ENCODE data around the gene TAF3.

The TAF3 gene

DNA sequence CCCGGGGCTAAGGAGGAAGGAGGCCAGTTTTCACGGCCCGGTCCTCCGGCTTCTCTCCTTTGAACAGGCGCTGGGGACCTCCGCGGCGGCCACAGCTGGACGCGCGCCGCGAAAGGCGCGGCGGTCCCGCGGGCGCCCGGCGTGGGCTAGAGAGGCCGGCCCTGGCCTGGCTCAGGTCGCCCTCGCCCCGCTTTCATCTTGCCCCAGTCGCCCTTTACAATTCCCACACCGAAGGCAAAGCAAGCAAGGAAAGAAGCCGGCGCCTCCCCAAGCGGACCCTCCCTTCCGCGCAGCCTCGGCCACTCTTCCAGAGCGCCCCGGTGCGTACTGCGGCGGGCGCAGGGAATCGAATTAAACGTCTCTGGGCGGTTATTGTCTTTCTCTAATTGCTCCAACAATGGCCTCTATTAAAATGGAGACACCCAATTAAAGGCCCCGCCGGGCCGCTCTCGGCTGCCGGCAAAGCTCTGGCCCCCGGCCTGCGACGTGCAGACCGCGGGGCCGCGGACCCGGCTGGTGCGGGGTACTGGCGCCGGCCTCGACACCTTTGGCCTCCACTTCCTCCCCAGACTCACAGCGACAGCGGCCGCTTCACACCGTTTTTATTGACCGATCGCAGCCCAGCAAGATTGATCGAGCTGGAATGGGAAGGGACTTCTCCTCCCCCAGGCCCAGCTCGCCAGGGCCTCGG, 231.7 kb downstream of the TAF3 start:
- no peak for DNase-seq

DNA sequence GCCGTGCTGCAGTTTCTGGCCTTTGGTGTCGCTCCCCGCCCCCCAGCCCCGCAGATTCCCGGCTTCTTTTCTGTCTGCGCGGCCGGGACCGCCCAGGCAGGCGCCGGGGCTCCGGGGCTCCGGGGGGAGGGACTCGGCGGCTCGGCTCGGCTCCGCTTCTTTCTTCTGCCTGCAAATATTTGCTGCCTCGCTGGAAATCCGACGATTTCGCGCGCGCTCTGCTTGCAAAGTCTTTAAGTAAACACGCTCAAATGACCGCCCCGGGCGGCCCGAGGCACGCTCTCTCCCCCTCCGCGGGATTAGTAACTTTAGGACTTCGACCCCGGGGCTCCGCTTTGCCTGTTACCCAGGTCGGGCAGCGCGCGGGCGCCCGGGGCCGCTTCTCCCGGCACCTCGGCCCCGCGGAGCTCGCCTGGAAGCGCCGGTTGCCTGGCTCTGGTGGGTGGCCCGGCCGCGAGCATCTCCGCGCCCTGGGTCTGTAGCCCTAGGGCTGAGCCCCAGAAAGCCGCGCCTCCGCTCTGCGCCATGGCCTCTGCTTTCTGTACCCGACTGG, 232.3 kb downstream of the TAF3 start:
- DNase-seq = no peak

DNA sequence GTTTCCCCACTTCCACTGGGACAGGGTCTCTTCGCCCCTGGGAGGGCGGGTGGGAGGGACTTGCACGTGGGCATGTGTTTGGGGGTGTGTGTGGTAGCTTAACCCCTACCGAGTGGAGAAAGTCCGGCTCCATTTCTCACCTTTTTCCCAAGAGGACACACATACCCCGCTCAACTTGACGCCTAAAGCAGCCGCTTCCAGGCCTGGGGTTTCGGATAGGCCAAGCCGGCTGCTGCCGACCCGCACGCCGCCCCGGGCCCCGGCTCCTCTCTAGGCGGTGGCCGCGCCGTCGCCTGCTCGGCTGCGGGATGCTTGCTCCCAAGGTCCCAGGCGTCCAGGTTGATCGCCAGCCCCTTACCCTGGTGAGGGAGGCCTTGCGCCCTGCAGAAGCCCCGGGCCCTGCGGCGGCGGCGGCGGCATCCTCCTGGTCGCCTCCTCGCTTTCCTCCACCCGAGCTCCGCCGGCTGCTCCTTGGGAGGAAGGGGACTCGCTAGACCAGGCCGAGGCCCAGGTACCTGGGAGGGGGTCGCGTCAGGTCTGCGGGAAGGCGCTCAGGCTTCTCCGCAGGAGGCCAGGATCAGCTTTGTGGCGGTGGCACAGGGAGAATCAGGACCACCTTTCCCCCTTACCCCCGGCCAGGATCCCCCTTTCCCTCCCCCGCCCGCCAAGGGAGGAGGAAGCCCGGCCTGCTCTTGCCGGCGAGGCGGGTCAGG, 233.0 kb downstream of the TAF3 start:
- no peak for DNase-seq

DNA sequence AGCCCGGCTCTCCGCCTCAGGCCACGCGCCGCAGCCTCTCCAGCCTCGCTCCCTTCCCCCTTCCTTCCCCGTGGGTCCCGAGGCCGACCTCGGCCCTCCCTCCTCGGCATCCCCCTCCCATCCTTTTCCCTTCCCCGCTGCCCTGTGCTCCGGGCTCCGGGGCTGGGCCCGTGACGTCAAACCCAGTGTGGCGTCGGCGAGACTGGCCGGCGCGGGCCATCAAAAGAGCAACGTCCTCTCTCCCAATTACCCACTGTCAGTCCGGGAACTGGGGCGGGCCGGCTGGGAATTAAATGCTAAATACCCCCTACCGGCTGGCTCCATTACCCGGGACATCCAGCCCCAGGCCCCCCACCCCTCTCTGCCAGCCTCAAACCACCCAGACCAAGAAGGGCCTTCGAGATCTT, 233.5 kb downstream of the TAF3 start:
- no peak for DNase-seq

DNA sequence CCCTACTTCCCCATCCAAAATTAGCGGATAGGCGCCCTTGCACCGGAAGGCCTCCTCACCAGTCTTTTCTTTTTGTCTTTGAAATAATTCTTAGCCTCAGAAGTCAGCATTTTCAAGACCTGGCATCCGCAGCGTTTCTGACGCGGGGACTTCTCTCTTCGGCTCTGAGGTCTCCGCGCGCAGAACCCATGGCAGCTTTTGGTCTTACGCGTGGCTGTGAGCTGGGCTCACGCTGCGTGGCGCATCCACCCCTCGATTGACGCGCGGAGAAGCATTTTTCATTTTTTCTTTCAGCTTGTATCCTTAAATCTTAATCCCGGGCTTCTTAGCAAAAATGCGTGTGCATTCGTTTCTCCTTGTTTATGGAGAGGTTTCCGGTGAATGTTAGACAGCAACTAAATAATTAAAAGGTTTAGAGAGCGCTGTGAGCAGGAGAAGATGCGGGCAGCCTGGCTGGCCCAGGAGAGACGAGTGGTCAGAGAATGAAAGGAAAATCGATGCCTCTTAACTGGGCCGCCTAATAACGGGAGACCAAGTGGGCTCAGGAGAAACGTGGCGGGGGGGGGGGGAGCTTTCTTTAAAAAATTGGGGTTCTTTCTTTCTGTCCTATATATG, 234.1 kb downstream of the TAF3 start:
- no peak for DNase-seq

DNA sequence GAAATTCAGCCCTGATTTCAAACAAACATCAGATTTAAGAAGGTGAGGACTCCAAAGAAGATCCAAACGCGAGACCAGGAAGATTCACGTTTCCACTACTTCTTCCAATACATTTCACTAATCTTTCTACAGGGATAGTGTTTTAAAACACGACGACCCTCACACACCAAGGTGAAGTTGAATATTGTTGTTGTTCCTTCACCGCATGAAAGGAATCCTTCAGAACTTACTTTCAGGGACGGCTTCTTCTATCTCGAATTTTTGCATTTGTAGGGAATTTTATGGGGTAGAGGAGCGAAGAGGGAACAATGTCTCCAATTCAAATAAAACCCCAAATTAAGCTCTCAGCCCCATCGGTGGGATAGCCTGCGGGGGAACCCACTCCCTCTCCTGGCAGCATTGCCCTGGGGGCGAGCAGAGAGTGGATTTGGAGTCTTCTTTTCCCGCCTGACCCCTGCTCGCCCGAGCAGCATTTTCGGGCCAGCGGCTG, 234.7 kb downstream of the TAF3 start:
- no peak for DNase-seq

DNA sequence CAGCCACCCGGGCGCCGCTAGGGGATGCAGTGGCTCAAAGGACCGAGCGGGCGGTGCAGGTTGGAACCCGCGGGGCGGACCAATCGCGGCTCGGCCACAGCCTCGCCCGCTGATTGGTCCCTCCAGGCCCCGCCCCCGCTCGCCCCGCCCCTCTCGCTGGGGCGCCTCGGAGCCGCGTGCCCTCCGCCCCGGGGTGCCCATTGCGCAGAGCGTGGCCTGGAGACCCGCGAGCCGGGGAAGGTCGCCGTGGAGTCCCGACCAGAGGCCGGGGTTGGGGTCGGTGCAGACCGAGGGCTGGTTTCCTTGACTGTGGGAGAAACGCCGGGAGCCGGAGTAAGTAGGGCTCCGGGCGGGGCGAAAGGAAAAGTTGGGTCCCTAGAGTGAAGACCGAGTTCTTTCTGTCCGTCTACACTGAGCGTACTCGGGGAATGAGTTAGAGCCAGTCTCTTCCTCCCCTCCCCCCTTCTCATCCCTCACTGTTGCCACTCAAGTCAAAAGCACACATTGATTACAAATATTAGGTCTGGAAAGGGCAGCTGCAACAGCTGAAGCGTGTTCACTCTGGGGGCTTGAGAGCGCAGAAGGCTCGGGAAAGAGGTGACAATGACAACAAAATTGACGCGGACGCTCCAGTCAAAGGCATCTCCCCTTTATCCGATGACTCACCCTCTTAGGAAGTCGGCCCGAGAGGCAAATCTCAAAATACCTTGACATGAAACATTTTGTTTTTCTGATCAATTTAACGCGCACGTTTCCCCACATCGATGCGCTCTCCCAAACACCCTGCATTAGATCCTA, 235.3 kb downstream of the TAF3 start:
- peak; percentile 89 to 94 for DNase-seq

DNA sequence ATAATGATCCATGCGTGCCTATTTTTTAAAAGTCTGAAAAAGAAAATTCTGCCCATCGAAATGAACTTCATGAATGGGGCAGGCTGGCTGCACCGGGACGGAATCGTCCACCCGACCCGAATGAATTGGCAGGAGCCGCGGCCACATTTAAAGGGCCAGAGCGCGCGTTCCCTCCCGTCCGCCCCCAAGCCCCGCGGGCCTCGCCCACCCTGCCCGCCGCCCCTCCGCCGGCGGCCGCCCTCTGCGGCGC, 235.9 kb downstream of the TAF3 start:
- no peak for DNase-seq

DNA sequence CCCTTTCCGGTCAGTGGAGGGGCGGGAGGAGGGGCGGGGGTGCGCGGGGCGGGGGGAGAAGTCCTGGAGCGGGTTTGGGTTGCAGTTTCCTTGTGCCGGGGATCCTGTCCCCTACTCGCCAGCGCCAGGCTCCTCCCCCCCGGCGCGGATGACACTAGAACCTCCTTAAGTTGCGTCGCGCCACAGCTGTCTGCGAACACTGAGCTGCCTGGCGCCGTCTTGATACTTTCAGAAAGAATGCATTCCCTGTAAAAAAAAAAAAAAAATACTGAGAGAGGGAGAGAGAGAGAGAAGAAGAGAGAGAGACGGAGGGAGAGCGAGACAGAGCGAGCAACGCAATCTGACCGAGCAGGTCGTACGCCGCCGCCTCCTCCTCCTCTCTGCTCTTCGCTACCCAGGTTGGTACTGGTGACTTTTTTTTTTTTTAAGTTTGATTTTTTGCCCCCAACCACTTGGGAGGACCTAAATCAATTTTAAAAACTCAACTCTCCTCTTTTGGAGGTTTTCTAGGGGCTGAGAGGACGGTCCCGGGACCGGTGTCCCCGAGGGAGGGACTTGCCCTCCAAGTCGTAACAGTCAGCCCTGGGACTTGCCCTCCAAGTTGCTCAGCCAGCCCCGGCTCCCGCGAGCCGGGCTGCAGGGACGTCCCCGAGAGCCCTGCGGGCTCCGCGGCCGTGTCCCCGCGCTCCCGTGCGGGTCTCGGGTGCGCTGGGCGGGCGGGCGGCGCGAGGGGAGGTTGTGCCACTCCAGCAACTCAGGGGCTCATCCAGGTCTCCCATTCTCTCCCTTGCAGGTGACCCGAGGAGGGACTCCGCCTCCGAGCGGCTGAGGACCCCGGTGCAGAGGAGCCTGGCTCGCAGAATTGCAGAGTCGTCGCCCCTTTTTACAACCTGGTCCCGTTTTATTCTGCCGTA, 236.4 kb downstream of the TAF3 start, which contains the start of gene GATA3:
Gene GATA3, plus strand, starts transcription at position 195 of the 914 bp plus-strand sequence. CDS start 968 bp downstream, outside the sequence.
- DNase-seq = peak; percentile 82 to 86

DNA sequence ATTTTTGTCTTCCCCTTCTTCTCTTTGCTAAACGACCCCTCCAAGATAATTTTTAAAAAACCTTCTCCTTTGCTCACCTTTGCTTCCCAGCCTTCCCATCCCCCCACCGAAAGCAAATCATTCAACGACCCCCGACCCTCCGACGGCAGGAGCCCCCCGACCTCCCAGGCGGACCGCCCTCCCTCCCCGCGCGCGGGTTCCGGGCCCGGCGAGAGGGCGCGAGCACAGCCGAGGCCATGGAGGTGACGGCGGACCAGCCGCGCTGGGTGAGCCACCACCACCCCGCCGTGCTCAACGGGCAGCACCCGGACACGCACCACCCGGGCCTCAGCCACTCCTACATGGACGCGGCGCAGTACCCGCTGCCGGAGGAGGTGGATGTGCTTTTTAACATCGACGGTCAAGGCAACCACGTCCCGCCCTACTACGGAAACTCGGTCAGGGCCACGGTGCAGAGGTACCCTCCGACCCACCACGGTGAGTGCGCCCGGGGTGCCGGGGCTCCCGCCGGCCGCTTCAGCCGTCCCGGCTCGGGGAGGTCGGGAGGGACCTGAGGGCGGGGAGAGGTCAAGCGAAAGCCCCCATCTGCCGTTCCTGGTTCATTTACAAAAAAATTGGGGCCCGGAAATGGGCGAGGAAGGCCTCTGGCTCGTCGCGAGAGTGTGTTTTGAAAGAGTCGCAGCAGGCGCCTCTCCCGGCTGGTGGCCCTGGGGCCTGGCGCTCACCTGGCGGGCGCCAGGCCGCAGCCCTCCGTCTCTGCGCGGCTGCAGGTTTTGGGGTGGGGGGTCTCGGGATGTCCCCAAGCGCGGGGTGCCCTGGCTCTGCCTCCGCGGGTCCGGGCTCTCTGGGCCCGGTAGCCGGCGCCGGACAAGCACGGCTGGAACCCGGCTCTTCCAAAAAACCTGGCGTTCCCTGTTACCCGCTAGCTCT, 237.4 kb downstream of the TAF3 start:
- DNase-seq = peak in 1 of 2 donors; percentile 20

DNA sequence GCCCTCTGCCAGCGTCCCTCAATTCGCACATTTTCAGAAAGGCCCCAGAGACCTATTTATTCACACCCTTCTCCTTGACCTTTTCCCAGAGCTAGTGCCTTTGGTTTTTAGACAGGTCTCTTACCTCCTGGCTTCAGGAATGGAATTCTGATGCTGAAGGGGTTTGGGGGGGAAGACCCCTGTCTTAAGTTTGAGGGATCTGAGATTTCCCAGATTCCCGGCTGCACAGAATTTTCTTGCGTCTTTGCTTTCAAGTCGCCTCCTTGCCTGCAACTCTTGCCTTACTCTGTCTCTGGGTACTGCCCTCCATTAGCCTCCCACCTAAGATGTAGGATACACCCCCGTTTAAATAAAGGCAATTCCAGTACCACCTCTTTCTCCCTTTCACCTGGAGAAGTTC, 238.1 kb downstream of the TAF3 start:
- DNase-seq = no peak

DNA sequence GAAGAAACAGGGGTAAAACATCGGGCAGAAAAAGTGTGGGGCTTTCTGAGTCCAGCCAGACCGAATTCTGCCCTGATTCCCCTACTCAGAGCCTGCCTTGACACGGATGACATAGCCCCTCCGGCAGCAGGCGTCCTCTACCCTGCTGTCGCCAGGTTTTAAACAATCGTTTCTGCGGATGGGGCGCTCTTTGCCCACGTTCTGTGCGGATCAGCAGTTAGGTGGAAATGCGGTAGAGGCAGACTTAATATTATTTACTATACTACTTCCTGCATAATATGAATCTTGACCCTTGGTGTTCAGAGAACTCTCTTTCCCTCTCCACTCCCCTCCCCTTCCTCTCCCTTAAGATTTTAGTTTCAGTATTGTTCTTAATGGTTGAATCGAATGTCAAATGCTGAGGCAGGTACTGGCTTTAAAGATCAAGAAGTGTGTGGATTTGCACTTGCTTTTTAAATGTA, 238.6 kb downstream of the TAF3 start:
- DNase-seq = peak; percentile 46 to 62

DNA sequence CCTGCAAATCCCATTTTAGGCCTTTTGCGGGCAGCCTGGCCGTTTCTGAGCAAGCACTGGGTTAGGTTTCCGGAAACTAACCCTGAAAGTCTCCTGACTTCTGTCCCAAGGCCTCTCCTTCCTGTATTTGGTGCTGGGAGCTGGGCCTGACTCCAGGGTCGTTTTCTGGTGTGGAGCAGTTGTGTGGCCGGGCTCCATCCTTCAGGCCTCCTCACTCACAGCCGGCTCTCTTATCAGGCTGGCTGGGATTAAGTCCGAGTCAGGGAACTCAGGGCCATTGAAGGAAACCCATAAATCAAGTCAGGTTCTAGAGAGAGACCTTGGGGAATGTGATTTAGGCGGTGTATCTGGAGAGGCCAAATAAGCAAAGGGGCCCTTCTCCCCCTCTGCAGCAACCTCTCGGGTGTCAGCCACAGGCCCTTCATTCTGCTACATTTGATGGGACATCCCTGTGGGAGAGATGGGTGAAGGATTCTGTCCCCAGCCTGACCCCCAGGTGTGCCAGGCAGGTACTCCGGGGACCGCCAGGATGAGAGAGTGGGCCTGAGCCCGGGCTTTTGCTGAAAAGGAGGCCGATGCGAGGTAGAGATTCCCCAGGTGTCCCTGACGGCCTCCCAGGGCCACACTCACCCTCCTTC, 239.4 kb downstream of the TAF3 start:
- DNase-seq = no peak

DNA sequence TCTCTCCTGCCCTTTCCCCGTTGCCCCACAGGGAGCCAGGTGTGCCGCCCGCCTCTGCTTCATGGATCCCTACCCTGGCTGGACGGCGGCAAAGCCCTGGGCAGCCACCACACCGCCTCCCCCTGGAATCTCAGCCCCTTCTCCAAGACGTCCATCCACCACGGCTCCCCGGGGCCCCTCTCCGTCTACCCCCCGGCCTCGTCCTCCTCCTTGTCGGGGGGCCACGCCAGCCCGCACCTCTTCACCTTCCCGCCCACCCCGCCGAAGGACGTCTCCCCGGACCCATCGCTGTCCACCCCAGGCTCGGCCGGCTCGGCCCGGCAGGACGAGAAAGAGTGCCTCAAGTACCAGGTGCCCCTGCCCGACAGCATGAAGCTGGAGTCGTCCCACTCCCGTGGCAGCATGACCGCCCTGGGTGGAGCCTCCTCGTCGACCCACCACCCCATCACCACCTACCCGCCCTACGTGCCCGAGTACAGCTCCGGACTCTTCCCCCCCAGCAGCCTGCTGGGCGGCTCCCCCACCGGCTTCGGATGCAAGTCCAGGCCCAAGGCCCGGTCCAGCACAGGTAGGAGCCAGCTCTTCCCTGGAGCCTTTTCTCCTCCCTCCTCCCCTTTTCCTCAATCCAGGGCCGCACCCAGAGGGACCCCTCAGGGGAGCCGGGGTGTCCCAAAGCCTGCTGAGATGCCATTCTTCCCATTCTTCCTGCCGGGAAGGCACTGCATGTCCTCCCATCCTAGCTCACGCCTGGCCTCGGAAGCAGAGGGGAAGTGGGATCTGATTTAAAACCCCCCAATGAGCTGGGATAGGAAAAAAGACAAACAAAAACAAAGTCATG, 240.2 kb downstream of the TAF3 start:
- DNase-seq = no peak

DNA sequence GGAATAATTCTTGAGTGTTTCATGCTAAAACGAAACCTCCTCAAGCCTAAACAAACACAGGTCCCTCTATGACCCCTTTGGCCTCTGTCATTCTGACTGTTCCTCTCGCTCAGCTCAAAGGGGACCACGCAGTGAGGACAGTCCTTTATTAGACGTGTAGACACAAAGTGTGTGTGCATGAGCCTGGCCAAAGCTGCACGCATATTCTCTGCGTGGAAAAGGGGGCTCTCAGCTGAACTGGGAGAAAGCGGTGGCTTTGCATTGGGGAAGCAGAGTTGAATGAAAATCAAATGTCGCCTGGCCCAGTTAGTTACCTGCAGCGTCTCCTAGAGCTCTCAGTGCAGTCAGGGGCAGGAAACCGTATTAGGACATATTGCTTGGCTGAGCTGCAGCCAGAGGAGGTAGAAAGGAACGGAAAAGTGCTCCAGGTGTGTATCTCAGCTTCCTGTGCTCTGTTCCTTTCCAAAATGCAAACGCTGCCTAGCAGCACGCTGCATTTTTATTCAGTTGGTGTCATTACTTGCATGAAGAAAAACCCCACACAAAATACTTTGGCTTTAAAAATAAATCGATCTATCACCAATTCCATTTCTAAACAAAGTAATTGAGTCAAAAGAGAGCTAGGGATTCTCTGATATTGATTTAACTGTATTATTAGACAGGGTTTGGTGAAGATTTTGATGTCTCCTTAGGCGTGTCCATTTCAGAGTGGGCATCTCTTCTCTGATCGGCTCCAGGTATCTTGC, 241.1 kb downstream of the TAF3 start:
- DNase-seq = no peak

DNA sequence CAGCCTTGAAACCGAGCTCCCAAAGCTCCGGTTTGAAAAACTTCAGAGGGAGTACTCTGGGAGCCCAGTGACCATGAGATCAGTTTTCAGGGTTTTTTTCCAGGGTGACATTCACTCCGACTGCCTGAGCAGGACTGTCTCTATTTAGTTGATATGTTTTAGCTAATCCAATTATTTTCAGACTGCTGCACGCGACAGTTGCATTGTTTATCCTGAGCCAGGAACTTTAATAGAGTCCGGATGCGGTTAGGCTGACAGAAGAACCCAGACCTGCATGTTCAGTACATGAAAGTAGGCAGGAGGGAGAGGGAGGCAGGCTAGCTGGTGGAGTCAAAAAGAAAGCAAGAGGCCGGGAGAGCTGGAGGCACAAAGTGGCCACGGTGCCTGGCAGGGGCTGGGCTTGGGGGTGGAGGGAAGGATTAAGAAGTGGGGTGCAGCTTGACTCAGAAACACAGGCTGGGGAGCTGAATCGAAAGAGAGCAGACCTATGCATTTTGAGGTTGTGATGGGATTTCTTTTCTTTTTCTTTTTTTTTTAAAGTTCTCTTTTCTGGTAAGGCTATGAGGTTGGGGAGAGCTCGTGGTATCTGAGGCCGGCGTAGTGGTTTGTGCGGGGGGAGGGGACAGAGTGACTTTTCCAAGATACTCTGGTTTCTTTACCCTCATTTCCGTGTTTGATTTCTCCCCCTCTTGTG, 241.9 kb downstream of the TAF3 start:
- DNase-seq = peak; percentile 42 to 66

DNA sequence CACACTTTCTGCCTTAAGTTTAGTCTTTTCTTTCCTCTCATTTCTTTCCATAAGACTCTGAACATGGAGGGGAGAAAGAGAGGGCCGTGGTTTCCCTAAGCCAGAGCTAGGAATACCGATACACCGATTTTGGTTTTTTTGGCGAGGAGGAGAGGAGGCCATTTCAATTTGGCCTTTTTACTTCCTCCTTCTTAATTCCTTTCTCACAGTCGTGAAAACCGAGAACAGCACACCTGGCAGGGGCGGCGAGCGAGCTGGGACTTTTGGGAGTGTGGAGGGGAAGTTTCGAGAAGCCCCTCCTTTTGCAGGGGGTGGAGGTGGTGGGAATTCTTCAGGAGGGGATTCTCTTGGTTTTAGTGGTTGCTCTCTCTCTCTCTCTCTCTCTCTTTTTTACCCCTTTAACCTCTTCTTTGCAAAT, 242.4 kb downstream of the TAF3 start:
- DNase-seq = no peak
